RCC 7860 (cell line): ENCODE results near the gene MLC1.

Experiments
- DNase-seq: peaks from one replicate; pipeline ENCODE4 v3.0.0-alpha.2; 2015; ENCODE audit warnings: low spot score
- FAIRE-seq: peaks from 2 replicates; lab custom pipeline; 2012; peaks lifted over from hg19 to GRCh38; lab: Jason Lieb, UNC

Gene MLC1

DNA sequence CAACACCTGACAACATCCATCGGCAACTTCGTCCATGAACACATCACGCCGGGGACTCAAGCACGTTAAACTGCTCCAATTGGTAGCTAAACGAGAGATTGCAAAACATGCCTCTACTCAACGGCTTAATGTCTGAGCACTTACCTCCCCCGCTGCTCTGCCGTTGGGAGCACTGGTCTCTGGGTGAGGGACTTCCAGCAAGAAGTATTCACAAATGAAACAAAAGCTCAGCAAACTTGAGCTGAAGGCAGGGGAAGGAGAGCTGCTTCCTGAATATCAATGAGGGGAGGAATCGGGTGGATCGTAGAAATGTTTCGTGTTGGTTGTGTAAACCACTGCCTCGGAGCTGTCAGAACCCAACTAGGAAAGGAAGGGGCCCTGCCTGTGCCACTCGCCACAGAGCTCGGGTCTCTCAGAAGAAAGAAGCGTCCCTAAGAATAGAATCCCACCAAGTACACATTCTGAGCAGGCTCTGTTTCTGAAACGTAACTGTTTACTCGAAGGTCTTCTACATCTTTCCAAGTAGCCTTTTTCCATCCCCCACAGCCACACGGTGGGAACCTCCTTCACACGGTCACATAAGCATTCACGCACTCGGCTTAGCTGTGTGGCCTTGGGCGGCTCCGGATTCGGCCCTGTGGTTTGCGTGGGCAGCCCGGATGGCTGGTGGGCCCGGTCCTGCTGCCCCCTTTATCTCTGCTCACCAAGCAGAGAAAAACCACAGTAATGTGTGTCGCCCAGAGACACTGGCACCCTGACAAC, at the start of gene MLC1:
Gene MLC1, minus strand, starts transcription at position 216 of the 762 bp plus-strand sequence. CDS start 524 bp downstream, outside the sequence.
- DNase-seq (no peak), FAIRE-seq (no peak)

GRCh38 chr22:50134481-50134880, 49.3 kb upstream of the MLC1 start:
- FAIRE-seq (no peak), DNase-seq (no peak)

DNA sequence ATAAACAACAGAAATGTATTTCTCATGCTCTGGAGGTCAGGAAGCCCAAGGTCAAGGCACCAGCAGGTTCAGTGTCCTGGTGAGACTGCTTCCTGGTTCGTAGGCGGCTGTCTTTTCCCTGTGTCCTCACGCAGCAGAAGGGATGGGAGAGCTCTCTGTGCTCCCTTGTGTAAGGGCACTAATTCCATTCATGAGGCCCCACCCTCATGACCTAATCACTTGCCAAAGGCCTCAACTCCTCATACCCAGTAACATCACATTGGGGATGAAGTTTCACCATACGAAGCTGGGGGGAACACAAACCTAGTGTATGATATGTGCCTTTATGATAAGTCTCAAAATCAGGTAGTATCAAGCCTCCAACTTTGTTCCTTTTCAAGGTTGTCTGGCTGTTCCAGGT, 46.7 kb upstream of the MLC1 start:
- no peak for FAIRE-seq

GRCh38 chr22:50129121-50129736, 44.0 kb upstream of the MLC1 start:
- FAIRE-seq (no peak), DNase-seq (no peak)

More for the DNA sequence above, 46.7 kb upstream of the MLC1 start:
- DNase-seq = no peak

DNA sequence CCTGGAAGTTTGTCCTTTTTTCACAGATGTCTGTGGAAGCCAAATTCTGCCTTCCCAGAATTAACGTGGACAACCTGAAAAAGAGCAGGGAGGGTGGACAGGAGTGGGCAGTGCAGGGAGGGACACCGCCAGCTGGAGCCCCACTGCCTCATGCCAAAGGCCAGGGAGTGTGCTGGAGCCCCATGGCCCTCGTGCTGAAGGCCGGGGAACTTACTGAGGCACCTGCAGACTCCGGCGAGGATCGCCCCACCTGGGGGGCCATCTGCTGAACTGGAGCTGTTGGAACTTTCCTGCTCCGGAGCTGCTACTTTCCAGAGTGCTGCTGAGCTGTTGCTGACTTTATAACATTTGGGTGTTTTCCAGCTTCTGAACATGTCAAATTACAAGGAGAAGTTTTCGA, 39.8 kb upstream of the MLC1 start:
- no peak for FAIRE-seq

DNA sequence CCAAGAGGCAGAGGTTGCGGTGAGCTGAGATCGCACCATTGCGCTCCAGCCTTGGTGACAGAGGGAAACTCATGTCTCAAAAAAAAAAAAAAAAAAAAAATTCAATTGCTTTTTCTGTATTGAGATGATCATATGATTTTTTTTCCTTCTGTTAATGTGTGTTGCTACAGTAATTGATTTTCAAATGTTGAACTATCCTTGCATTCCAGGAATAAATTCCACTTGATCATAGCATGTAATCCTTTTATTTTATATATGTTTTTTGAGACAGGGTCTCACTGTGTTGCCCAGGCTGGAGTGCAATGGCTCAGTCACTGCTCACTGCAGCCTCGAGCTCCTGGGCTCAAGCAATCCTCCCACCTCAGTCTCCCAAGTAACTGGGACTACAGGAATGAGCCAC, 37.9 kb upstream of the MLC1 start:
- DNase-seq (no peak), FAIRE-seq (no peak)

More for the DNA sequence above, 39.8 kb upstream of the MLC1 start:
- DNase-seq = no peak

DNA sequence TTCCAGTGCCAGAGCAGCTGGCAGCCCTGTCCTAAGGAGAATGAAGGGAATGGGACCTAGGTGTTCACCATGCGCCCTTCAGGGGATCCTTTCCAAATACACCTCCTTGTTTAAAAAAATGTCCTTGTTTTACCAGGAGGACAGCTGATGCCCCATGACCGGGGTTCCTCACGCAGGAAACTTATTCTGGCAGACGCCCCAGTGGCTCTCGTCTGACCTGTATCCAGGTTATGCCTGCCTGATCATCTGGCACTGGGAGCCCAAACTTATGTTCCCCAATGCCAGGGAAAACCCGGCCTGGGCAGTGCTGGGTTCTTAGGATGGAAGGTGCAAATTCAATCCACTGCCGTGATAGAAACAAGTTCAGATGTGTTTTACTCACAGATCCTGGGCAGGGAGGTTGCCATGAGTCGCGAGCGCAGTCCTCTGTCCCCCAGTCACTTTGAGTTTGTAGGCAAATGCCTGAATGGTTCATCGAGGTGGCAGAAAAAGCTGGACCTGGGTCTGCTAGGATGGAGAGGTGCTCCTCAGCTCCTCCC, 36.0 kb upstream of the MLC1 start:
- FAIRE-seq (no peak), DNase-seq (no peak)

DNA sequence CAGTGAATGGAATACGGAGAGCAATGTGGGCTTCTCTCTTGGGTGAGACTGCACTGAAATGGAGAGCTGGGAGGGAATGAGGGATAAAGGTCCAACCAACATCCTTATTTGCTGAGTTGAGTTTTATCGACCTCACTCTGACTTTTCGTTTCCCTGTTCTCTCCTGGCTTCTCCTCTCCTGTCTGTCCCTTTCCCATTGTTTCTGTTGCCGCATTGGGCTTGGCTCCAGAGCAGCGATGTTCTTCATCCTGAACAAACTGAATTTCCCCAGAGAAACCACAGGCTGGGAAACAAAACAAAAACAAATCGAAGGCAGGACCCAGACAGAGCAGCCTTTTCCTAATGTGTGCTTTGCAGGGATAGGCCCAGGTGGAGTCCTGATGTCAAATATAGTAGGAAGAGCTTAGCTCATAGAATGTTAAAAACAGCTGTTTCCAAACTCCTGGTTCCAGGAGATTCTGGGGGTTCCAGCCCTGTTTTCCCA, 34.6 kb upstream of the MLC1 start:
- FAIRE-seq (no peak), DNase-seq (no peak)

- FAIRE-seq = no peak
Observed at GRCh38 chr22:50119169-50119767, 34.0 kb upstream of the MLC1 start.

DNA sequence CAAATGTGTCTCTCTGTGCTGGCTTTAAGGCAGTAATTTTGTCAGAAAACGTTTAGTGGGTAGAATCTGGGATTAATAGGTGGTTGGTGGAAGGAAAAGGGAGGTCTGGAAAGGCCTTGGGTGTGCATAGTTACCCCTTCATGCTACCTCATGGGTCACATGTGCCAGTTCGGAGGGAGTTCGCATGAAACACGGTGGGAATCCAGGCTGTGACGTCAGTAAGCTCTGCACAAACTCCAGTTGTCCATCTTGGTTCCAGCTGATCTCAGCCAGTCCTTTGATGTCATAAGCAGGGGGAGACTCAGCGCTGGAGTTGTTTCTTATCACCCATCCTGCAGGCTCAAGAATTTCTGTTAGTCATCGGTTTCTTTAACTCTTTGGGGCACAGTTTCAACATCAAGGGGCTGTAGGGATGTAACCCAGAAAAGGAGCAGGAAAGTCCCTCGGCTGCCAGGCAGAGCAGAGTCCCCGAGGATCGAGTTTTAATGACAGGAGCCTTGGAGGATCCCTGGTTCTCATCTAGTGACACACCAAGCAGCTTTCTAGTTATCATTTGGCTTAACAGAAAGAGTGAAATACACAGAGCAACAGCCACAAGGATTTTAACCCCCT, 33.4 kb upstream of the MLC1 start:
- no peak for FAIRE-seq
- no peak for DNase-seq

More at GRCh38 chr22:50119169-50119767, 34.0 kb upstream of the MLC1 start:
- DNase-seq = no peak

- no peak for DNase-seq
- no peak for FAIRE-seq
Observed at GRCh38 chr22:50118129-50118528, 32.9 kb upstream of the MLC1 start.

DNA sequence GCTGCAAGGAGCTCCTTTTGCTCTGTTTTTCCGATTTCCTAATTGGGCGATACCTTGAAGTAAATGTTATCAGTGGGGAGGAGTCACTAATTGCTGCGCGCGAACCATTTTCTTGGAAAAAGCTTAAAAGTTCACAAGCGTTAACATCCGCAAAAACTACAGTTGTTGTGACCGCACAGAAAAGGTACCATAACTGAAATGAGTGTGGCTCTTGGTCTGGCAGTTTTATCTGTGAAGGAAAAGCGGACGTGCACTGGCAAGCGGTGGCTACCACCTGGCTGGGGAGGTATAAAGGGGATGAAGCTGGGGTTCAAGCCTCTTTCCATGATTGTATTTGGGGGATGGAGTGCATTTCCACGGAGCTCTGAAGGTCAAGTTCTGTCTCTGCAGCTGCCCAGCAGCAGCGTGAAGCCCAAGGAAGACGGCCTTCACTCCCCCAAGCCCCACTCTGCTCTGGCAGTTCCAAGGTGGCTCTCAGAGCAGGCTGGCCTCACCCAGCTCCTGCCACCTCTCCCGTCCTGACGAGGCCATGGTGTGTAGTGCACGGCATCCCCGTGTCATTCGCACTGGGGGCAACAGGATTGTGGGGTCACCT, 32.0 kb upstream of the MLC1 start:
- no peak for FAIRE-seq
- DNase-seq = no peak

DNA sequence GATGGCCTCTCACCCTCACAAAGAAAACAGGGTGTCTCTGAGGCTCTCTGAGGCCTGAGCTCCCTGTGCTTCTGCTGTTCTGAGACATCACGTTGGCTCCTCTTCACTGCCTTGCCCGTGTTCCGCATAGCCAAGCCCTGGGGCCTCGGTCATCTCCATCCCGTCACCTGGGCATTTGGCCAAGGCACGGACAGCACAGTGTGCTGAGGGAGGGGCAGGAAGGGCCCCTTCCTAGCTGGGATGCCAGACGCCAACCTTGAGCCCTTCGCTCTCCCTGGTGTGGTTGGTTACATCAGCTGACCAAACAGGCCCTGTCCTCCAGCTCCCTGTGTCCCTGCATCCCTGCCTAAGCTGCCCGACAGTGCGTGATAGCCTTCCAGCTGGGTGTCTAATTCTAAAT, 30.5 kb upstream of the MLC1 start:
- DNase-seq (no peak), FAIRE-seq (no peak)

GRCh38 chr22:50114221-50115021, 29.2 kb upstream of the MLC1 start:
- FAIRE-seq = no peak
- DNase-seq = no peak

DNA sequence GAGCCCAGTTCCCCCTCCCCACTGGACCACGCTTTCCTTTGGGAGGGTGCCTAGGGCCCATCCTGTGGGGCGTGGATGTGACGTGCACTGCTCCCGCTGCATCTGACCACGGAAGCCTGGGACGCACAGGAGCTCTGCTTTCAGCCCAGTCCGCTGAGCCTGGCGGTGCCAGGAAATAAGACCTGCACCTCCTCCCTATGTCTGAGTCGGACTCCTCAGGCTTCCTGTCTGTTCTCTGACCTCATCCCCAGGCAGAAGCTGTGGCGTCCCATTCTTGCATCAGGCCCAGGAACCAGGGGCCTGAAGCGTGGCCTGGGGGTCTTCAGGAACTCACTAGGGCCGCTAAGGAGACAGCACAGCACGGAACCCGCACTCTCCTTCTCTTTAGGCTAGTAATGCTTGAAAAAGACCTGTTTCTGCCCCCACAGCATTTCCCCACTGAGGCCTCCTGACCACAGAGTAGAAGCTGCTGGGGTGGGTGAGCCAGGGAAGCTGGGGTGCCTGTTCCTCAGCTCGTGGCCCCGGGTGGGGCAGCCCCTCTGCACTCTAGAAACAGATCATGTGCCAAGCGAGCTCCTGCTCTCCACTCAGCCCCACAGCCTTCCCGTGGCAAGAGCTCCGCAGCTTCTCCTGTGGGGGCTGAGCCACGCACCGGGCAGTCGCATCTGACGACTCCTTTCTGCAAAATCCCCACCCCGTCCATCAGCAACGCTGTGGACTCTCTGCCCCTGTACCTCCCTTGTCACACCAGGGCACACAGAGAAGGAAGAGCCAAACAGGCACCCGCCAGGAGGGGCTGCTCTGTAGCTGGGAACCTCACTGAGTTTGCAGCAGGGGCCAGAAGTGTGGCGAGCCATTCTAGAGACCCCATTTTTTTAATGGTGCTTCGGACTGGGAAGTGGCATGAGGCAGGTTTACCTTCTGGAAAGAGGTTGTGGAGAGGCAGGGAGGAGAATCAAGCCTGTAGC, 27.2 kb upstream of the MLC1 start:
- FAIRE-seq (no peak), DNase-seq (no peak)

- no peak for FAIRE-seq
Observed at GRCh38 chr22:50111056-50111455, 25.8 kb upstream of the MLC1 start.

GRCh38 chr22:50107529-50107928, 22.3 kb upstream of the MLC1 start:
- DNase-seq (no peak), FAIRE-seq (no peak)

More at GRCh38 chr22:50111056-50111455, 25.8 kb upstream of the MLC1 start:
- no peak for DNase-seq

DNA sequence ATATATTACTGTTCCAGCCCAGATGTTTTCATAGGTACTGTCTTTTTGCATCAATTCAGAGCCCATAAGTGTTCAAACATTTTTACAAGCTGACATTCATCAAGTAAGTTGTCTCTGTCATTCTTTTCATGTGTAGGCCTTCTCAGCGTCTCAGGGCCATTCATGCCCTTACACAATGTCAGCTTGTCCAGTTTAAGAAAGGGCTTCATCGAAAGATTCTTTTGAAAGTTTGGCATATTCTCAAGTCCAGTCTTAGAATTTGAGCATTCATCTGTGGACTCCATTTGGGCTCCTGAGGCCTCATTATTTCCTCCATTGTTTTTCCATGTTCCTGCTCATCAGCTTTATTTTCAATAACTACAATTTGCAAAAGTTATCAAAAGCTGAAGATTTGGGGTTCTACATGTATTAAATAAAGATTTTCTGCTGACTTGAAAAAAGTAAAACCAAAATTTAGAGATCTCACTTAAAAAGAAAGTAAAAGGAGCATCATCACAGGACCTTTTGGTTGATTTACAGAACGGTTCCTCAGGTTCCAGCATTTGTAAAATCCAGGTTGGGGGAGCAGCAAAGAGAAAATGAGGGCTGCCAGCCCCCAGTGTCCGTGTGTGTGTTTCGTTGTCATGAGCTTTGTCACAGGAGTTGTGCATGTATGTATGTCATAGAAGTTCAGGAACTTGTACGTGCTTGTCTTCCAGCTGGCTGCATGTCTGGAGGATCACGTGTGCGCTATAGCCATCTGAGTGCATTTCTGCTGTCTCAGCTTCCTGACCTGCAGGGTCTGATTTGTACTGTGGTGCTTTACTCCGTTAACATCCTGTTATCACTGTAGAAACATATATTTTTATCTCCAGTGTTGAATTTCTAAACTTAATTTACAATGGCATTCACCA, 20.2 kb upstream of the MLC1 start:
- no peak for FAIRE-seq
- DNase-seq = no peak
